Measurements from ENCODE around the gene TRAF7.
"Not testable (repeated sequence)": the region's sequence is repeated elsewhere in the genome, so short reads cannot be mapped to it uniquely, and the experiment has no call there.

The TRAF7 gene

DNA sequence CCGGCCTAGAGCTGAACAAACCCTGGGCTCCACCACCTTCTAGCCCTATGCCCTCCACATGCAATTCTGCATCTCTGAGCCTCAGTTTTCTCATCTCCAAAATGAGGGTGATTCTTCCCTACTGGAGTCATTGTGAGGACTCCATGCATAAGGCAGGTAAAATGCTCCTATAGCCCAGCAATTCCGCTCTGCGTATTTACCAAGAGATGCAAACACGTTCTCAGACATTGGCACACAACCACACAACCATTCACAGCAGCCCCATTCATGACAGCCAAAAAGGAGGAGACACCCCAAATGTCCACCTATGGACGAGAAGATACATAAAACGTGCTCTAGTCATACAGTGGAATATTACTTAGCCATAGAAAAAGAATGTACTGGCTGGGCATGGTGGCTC is 44.7 kb downstream of the TRAF7 start:
- DNase-seq (ENCODE audit: low spot score): no peak

DNA sequence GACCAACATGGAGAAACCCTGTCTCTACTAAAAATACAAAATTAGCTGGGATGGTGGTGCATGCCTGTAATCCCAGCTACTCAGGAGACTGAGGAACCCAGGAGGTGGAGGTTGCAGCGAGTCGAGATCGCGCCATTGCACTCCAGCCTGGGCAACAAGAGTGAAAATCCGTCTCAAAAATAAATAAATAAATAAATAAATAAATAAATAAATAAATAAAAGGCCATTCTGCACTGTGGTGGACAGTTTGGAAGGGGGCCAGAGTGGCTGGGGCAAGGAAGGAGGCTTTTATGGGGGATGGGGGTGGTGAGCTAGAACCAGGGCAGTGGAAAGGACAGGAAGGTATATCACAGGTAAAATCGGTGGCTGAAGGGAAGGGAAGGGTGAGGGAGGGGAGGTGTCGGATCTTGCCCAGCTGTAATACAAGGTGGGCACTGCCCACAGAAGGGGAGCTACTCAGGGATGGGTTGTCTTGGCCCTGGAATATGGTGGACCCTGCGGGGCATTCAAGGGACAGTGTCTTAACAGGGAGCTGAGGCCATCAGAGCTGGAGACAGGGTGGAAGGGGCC is 47.6 kb downstream of the TRAF7 start:
- DNase-seq (ENCODE audit: low spot score): not testable (repeated sequence)

DNA sequence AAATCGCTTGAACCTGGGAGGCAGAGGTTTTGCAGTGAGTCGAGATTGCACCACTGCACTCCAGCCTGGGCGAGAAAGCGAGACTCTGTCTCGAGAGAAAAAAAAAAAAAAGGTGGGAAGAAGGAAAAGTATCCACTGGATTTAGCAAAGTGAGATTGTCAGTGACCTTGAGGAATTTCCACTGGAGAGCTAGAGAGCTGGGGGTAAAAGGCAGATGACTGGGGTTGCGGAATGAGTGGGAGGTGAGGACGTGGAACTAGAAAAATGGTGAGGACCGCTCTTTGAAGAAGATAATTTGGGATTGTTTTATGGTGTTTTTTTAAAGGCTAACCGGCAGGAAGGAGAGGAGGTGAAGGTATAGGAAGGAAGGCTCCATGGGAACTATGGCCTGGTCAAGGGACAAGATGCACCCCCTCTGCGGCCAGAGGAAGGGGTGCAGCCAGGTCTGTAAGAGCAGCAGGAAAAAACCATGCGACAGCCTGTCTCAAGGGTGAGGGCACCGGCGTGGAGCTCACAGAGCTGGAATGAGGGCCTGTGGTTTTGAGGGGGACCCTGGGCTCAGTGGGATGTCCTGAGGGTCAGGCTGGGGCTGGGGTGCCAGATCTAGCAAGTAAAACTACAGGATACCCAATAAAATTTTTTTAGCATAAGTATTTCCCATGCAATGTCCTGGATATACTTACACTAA is 49.0 kb downstream of the TRAF7 start:
- no peak for DNase-seq (ENCODE audit: low spot score)

DNA sequence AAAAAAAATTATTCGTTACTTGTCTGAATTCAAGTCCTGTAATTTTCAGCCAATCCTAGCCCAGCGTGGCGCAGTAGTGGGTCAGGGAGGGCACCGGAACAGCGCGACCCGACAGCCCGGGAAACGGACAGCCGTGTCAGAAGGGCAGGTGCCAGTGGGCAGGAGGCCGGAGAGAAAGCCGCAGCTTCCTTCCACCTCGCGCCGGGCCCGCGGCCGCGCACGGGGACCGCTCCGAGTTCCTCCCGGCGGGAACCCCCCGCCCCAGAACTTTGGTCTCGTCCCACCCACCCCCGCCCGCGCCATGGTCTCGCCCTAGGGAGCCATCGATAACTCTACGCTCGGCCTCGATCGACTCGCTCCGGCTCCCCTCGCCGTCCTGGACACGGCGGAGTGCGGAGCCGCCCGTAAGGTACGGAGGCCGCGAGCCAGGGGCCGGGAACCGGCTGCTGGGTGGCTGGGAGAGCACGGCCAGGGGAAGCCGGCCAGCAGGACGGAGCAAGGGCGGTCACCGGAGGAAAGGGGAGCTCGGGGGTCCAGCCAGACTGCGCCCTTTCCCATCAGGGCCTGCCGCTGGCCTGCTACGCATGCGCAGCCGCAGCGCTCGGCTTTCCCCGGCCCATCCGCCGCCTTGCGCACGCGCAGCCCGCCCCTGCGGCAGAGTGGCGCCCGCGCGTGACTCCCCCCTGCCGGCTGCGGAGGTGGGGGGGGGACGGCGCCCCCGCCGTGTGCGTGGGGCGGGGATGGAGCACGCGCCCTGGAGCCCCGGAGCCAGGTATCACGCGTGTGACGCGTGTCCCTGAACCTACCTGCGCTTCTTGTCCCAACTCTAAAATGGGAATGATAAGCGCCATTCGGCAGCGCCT is 49.8 kb downstream of the TRAF7 start, which contains the start of gene MLST8:
TSS of gene MLST8 (plus strand) at position 351 of the 863 bp plus-strand sequence. CDS start 632 bp downstream, outside the sequence.
- DNase-seq (ENCODE audit: low spot score): peak; percentile 97

DNA sequence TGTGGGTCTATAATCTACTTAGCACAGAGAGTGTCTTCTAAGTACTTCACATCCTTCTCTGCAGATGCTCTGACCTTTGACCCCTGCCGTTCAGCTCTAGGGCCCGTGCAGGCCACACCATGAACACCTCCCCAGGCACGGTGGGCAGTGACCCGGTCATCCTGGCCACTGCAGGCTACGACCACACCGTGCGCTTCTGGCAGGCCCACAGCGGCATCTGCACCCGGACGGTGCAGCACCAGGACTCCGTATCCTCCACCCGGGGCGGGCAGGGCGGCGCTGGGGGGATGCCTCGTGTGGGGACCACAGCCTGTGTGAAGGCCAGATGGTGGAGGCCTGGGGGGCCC is 50.4 kb downstream of the TRAF7 start:
- no peak for DNase-seq (ENCODE audit: low spot score)

DNA sequence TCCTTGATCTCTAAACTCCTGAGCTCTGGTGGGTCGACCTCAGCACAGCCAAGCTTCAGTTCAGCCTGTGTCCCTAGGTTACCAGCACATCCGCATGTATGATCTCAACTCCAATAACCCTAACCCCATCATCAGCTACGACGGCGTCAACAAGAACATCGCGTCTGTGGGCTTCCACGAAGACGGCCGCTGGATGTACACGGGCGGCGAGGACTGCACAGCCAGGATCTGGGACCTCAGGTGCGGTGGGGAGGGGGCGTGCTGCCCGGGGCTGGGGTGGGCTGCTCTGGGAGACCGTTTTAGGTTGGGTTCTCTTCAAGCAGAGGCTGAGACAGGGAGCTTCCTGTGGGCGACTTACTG is 50.8 kb downstream of the TRAF7 start:
- DNase-seq (ENCODE audit: low spot score): no peak

DNA sequence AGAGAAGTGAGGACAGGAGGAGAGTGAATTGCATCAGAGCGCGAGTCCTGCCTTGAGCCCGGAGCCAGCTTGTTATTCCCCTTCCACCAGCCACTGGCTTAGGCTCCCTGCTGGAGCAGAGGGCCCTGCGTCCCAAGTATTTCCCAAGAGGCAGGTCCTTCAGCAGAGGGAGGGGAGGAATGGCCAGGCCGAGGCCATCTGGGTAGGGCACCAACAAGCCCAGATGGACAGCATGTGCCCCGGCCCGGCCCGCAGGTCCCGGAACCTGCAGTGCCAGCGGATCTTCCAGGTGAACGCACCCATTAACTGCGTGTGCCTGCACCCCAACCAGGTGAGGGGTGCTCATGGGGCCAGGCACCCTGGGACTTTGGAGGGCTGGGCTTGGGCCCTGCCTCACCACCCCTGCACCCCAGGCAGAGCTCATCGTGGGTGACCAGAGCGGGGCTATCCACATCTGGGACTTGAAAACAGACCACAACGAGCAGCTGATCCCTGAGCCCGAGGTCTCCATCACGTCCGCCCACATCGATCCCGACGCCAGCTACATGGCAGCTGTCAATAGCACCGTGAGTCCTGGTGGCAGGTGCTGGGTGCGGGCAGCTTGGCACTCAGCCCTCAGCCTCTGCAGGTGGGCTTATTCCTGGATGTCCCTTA is 51.3 kb downstream of the TRAF7 start:
- no peak for DNase-seq (ENCODE audit: low spot score)

DNA sequence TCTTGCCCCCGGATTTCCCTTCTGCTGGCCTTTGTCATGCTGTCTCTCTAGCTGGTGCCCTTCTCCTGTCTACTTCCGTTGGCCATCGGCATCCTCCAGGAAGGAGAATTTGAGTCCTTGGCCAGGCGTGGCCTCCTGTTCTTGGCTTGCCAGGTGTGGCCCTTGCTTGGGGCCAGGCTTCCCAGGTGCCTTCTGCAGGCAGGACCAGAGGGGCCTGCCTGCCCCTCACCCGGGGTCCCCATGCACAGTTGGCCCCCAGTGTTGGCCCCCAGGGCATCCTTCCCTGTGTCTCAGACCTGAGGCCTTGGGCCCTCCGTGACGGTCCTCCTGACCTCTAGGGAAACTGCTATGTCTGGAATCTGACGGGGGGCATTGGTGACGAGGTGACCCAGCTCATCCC is 52.3 kb downstream of the TRAF7 start:
- DNase-seq (ENCODE audit: low spot score): no peak

DNA sequence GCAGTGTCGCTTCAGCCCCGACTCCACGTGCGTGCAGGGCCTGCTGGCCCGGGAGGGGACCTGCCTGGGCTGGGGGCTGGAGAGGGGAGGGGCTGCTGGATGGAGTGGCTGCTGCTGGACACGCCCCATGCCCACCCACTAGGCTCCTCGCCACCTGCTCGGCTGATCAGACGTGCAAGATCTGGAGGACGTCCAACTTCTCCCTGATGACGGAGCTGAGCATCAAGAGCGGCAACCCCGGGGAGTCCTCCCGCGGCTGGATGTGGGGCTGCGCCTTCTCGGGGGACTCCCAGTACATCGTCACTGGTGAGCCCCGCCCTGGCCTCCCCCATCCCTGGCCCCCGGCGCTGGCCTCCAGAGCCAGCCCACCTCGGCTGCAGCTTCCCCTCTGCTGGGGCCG is 52.7 kb downstream of the TRAF7 start:
- no peak for DNase-seq (ENCODE audit: low spot score)

DNA sequence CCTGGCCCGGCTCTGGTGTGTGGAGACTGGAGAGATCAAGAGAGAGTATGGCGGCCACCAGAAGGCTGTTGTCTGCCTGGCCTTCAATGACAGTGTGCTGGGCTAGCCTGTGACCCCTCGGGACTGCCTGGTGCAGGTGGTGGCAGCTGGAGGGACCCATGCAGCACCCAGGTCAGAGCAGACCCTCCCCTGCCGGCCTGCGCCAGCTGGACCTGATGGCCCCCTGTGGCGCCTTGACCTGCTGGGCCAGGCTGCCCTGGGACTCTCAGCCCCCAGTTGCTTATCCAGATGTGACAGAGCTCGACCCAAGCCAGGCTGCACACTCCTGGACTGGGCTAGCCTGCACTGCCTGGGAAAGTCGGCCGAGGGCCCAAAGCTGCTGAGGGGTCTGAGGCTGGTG is 53.2 kb downstream of the TRAF7 start:
- DNase-seq (ENCODE audit: low spot score): no peak

DNA sequence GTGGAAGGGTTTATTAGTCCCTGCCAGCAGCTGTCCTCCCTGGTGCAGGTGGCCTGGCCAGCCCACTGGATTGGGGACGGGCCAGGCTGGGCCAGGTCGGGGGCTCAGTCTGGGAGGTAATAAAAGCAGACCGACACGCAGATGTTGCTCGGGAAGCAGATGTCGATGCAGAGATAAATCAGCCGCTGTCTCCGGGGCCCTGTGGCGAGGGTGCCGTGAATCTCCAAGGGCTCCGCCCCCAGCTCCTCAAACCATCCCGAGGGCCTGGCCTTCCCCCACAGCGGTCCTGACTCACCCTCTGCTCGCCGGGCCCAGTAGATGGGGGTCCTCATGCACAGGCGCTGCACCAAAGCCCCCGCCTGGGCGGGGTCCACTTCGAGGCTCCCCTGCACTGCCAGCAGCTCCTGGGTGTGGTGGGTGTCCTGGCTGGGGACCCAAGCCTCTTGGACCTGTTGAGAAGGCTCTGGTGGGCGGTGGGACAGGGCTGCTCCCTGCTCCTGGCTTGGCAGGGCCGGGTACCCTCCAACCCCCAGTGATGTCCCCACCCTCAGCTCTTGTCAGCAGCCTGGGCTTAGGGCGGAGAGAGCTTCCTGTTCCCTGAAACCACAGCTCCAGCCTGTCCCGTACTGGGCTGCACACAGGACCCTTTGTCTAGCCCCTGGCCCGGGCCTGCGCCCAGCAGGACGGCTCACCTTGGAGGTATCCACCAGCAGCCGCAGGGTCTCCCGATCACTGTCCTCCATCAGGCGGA is 53.9 kb downstream of the TRAF7 start:
- DNase-seq (ENCODE audit: low spot score): no peak

DNA sequence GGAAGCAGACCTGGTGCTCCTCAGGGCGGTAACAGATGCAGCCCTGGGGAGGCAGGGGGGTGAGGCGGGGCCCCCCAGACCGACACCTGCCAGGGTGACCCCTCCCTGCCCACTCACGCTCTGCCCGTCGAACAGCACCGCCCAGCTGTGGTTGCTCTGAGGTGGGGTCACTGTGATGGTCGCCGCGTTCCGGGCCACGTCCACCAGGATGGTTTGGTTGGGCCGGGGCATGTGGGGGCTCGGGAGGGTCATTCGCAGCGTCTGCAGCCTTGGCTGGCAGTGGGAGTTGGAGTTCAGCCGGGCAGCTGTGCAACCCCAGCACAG is 54.4 kb downstream of the TRAF7 start:
- no peak for DNase-seq (ENCODE audit: low spot score)

DNA sequence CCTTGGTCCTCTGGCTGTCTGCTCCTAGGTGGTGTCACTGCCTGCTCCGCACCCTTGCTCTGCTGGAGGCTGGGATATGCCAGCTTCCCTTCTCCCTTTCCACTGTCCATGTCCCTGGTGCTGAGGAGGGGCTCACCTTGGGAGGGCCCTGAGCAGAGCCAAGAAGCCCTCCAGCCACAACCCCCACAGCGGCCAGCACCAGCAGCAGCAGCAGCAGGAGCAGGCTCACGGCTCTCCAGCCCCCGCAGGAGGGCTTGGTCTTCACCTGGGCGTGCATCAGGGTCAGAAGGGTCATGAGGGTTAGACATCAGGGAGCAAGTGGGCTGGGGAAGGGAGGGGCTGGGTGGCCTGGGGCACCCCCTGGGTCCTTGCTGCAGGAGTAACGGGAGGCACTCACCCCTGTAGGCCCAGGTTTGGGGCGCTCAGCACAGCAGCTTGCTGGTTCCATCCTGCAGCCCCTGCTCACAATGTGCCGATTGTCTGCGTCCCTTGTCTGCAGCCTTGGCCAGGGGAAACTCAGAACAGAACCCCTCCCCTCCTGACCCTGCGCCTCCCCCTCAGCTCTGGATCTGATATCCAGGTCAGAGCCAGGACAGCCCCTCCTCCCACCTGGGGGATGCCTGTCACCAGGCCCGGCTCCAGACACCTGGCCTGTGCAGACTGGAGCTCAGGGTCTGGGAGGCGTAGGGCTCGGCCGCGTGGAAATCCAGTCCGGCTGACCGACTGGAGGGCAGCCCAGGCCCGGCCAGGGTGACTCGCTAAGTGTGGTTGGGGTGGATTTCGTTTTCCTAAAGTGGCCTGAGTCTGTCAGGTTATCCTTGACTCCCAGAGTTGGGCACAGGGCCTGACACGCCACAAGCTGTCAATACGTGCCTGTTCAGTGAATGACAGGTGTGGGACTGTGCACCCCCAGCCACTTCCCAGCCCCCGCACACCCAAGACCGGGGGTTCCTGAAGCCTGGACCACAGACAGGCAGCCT is 55.1 kb downstream of the TRAF7 start, which contains the start of gene BRICD5:
TSS of gene BRICD5 (minus strand) at position 478 of the 980 bp plus-strand sequence. CDS start at position 448, 30 bp downstream.
- no peak for DNase-seq (ENCODE audit: low spot score)

DNA sequence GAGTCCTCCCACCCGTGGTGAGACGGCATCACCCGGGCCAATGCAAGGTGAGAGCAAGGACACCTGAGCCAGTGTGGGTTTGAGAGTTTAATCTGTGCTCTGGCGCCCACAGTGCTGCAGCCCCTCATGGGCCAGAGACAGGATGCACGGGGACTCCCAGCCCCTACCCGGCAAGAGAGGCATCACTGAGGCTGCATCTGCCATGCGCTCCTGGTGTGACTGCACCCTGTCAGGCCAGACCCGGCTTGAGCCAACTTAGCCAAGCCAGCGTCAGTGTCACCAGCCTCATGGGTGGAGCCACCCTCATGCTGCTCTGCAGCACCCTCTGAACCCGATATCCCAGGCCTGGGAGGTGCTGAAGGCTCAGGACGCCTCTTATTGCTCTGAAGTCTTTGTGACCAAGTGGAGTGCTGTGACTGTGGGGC is 56.4 kb downstream of the TRAF7 start:
- no peak for DNase-seq (ENCODE audit: low spot score)

DNA sequence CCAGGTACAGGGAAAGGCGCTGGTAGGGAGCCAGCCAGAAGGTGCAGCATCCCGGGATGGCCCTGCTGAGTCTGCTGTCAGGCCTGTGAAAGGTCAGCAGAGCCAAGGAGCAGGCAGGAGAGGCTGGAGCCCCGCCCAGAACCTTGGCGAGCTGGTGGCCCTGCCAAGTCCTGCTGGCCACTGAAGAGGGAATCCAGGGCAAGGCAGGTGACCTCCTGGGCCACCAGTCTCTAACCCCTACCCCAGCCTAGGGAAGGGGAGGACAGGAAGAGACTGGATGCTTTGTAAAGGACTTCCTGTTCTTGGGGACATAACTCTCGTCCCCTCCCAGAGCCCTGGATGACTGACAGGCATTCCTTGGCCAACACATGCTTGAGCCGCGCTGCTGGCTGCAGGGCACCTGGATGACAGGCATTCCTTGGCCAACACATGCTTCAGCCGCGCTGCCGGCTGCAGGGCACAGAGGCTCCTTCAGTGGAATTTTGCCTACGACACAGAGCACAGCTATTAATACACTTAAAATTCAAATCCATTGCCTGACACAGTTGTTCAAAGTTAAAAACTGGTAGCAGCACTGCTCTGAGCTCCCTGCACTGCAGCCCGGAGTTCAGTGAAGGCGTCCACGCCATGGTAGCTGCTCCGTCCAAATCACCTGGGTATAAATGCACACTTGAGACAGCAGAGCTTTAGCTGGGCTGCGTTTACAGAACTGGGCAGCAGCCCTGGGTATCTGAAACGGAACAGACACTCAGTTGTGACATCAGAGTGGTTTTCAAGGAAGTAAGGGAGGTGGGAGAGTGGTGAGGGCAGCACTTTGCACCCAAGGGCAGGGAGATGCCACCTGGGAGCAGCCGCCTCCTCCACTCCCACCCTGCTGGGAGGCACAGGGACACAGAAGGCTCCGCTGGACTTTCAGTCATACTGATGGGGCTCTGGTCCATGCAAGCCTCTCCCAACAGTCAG is 57.1 kb downstream of the TRAF7 start:
- no peak for DNase-seq (ENCODE audit: low spot score)

DNA sequence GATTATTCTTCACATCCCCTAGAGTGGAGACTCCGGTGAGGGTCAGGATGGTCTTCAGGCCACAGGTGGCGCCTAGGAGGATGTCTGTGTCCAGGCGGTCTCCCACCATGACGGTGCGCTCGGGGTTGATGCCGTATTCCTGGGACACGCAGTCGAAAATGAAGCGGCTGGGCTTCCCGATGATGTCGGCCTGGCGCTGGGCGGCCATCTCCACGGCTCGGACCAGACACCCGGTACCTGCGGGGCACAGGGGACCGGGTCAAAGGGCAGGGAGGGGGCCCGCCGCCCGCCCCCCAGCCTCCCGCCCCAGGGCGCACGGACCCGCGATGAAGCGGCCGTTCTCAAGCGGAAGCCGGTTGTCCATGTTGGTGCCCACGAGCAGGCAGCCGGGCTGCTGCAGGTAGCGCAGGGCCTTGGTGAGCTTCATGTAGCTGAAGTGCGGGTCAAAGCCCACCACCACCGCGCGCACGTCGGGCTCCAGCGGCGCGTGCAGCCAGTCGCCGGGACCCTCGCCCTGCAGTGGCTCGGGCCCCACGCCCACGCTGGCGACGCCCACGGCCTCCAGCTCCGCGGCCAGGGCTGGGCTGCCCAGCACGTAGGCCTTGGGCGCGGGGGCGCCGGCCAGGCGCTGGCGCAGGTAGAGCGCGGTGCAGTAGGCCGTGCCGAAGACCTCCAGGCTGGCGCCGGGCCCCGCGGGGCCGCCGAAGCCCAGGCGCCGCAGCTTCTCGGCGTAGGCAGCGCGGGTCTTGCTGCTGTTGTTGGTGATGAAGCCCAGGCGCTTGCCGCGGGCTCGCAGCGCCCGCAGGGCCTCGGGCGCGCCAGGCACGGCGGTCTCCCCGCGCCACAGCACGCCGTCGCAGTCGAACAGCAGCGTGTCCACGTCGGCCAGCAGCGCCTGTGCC is 58.5 kb downstream of the TRAF7 start:
- no peak for DNase-seq (ENCODE audit: low spot score)

DNA sequence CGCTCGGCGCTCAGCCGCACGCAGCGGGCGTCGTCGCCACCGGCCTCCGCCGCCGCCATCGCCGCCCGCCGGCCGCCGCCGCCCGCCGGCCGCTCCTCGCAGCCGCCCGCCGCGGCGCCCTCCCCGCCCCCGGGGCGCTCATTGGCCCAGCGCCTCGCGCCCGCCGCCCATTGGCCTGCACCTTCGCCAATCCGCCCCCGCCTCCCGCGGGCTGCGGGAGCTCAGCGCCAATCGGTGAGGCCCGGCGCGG is 59.1 kb downstream of the TRAF7 start, which contains the start of gene PGP:
TSS of gene PGP (minus strand) at position 122 of the 250 bp plus-strand sequence. CDS start at position 59, 63 bp downstream.
- DNase-seq (ENCODE audit: low spot score): no peak

DNA sequence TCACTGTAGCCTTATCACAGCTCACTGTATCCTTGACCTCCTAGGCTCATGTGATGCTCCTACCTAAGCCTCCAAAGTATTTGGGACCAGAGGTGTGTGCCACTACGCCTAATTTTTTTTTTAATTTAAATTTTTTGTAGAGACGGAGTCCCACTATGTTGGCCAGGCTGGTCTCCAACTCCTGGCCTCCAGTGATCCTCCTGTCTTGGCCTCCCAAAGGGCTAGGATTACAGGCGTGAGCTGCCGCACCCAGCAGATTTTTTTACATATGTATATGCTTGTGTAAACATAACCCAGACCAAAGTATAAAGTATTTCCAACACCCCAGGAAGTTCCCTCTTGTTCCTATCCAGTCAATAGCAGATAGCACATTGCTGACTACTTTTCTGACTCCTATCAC is 60.7 kb downstream of the TRAF7 start:
- DNase-seq (ENCODE audit: low spot score): no peak

Measured in HuH-7 (cell line).